Measurements from ENCODE around the gene RABIF. TPM values are rescaled to one million over a fixed set of nuclear protein-coding genes. Genes with fewer than 3 reads are reported as not detected.

RABIF gene
- total and polyA plus RNA-seq, 9 donors, result 2.7 to 11.7 (median 3.9) TPM

GRCh38 chr1:202873026-202873425 is 15.9 kb downstream of the RABIF start:
- Histone ChIP-seq H3K9me3 (no peaks in the 10 kb centered on the region), H3K36me3 (no peaks in the 10 kb centered on the region), H3K27me3 (no peaks in the 10 kb centered on the region), H3K27ac (no peak overlapping the region), H3K4me1 (ENCODE audit: insufficient read depth) (no peaks in the 10 kb centered on the region), H3K4me3 (no peak overlapping the region)
- no peak for DNase-seq
- WGBS, 3 donors, result 87 to 89% (median 89%) methylated on average over 4 of the region's 4 CpGs
- TF ChIP-seq POLR2A (IDR thresholded peaks at IDR 0.05), result no peak
- TF ChIP-seq CTCF (IDR thresholded peaks at IDR 0.05), result no peak
- TF ChIP-seq EP300 (IDR thresholded peaks at IDR 0.05), result no peak
- intact Hi-C loops (cut with DNase I), result no loop called here

GRCh38 chr1:202871367-202871766 is 17.6 kb downstream of the RABIF start:
- Histone ChIP-seq H3K27ac (no peak overlapping the region), H3K36me3 (no peaks in the 10 kb centered on the region)
- intact Hi-C loops (cut with DNase I), result no loop called here

GRCh38 chr1:202862679-202863560 is 26.0 kb downstream of the RABIF start:
- WGBS, 3 donors, result 75 to 77% (median 76%) methylated on average over 5 of the region's 5 CpGs
- intact Hi-C loops (cut with DNase I), result no loop called here
- Histone ChIP-seq H3K4me1 (ENCODE audit: insufficient read depth) (peaks cover 3% of the 10 kb centered on the region), H3K27me3 (no peaks in the 10 kb centered on the region), H3K9me3 (no peaks in the 10 kb centered on the region), H3K27ac (no peak overlapping the region), H3K4me3 (no peak overlapping the region), H3K36me3 (no peaks in the 10 kb centered on the region)
- no peak for DNase-seq
- TF ChIP-seq CTCF (IDR thresholded peaks at IDR 0.05) (no peak), EP300 (IDR thresholded peaks at IDR 0.05) (no peak), POLR2A (IDR thresholded peaks at IDR 0.05) (no peak)

More at GRCh38 chr1:202871367-202871766, 17.6 kb downstream of the RABIF start:
- no peaks in the 10 kb centered on the region for H3K4me1 ChIP-seq (ENCODE audit: insufficient read depth)
- no peak overlapping the region for H3K4me3 ChIP-seq
- no peak for TF ChIP-seq POLR2A (IDR thresholded peaks at IDR 0.05)
- no peaks in the 10 kb centered on the region for H3K9me3 ChIP-seq
- H3K27me3 ChIP-seq, result no peaks in the 10 kb centered on the region
- 70 to 81% (median 71%) methylated on average over 4 of the region's 4 CpGs for WGBS, 3 donors
- no peak for DNase-seq

GRCh38 chr1:202861420-202862132 is 27.4 kb downstream of the RABIF start:
- 0 to 1% (median 0%) methylated on average over 37 to 44 of the region's 44 CpGs for WGBS, 3 donors
- no peaks in the 10 kb centered on the region for H3K36me3 ChIP-seq
- TF ChIP-seq CTCF (IDR thresholded peaks at IDR 0.05) (no peak), POLR2A (IDR thresholded peaks at IDR 0.05) (peak; percentile 18)
- intact Hi-C loops (cut with DNase I), result no loop called here
- H3K27ac ChIP-seq, result no peak overlapping the region
- no peaks in the 10 kb centered on the region for H3K27me3 ChIP-seq
- no peaks in the 10 kb centered on the region for H3K9me3 ChIP-seq
- peaks cover 3% of the 10 kb centered on the region for H3K4me1 ChIP-seq (ENCODE audit: insufficient read depth)
- DNase-seq, result peak; percentile 85 to 90 (median 86)
- H3K4me3 ChIP-seq, result peak overlapping the region; percentile 72
